ENCODE measurements around the gene RPS6KA2.
"Not testable (repeated sequence)": the region's sequence is repeated elsewhere in the genome, so short reads cannot be mapped to it uniquely, and the experiment has no call there.

The RPS6KA2 gene

DNA sequence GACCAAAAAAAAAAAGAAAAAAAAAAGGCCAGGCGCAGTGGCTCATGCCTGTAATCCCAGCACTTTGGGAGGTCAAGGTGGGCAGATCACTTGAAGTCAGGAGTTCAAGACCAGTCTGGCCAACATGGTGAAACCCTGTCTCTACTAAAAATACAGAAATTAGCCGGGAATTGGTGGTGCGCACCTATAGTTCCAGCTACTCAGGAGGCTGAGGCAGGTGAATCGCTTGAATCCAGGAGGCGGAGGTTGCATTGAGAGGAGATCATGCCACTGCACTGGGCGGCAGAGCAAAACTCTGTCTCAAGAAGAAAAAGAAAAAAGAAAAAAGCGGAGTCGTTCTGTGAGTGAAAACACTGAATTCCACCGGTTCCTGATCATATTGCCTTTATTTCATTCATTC is 240.0 kb downstream of the RPS6KA2 start:
- not testable (repeated sequence) for DNase-seq

- DNase-seq, result no peak
These were observed 240.9 kb downstream of the RPS6KA2 start for GRCh38 chr6:166386111-166386510.

DNA sequence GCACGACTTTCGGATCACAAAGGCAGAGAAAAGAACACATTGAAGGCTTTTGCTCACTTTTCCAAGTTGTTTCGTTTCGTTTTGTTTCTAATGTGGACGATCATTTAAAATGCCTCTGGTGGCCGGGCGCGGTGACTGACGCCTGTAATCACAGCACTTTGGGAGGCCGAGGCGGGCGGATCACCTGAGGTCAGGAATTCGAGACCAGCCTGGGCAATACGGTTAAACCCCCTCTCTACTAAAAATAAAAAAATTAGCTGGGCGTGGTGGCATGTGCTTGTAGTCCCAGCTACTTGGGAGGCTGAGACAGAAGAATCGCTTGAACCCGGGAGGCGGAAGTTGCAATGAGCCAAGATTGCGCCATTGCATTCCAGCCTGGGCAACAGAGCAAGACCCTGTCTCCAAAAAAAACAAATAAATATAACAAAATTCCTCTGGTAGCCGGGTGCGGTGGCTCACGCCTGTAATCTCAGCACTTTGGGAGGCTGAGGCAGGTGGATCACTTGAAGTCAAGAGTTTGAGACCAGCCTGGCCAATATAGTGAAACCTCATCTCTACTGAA is 243.2 kb downstream of the RPS6KA2 start:
- DNase-seq, result not testable (repeated sequence)

DNA sequence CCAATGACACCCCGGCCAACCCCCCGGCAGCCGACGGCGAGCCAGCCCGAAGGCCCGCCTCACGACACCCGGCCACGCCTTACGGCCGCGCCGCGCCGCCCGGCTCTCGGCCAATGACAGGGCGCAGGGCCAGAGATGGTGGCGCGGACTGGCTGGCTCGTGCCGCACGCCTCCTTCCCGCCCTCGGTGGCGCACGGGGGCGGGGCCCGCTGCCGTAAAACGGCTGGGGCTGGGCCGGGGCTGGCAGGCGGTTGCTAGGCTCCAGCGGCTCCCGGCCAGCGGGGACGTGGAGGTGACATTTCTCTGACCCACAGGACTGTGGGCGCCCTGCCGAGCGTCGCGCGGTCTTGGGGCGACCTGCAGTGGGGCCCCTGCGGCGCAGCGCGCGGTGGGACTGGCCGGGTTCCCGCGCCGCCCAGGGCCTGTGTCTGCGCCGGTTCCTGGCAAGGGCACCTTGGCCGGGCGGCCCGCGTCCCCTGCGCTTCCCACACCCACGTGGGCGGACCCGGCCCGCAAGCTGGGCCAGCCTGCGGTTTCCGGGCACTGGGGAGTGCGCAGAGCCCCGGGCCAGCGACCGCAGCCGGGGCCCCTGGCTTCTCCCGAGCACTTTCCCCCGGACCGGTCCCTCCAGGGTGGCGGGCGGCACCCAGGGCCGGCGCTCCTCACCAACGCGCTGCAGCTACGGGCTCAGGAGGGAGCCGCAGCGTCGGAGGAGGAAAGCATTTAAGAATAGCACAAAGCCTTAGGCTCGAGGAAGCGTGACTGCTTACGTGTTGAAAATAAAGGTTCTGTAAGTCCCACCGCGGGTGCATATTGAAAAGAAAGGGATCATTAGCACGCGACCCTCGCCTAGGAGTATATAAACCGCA is 243.9 kb downstream of the RPS6KA2 start, which contains the start of gene MPC1:
TSS of gene MPC1 (minus strand) at position 8 of the 869 bp plus-strand sequence. CDS start 64 bp downstream, outside the sequence.
- DNase-seq, result peak; percentile 91

- DNase-seq, result no peak
These were observed 244.5 kb downstream of the RPS6KA2 start for GRCh38 chr6:166382500-166382932.

DNA sequence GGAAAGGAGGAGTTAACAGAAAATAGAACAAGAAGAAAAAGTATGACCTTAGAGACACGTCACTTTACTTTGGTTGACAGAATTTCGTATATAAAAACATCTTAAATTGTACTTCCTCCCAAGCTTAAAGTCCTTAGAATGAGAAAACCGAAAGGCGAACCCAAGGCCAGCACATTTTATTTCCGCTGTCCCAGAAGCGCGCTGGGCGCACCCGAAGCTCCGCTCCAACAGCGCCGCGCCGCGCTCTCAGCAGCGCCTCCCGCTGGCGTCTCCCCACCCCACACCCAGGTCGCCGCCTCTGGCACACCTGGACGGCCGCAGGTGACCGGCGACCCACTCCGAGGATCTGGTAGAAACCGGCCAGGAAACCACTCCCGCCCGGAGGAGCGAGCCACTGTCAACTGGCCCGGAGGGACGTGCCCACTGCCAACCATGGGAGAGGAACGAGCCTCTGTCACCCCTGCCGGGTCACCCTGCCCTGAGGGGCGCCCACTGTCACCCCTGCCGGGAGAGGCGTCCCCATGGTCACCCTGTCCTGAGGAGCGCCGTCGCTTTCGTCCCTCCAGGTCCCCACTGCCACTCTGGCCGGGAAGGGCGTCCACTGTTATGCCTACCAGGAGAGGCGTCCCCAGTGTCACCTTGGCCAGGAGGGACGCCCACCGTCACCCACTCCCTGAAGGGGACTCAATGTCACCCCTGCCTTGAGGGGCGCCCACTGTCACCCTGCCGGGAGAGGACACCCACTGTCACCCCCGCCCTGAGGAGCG is 245.1 kb downstream of the RPS6KA2 start:
- DNase-seq, result peak; percentile 43

DNA sequence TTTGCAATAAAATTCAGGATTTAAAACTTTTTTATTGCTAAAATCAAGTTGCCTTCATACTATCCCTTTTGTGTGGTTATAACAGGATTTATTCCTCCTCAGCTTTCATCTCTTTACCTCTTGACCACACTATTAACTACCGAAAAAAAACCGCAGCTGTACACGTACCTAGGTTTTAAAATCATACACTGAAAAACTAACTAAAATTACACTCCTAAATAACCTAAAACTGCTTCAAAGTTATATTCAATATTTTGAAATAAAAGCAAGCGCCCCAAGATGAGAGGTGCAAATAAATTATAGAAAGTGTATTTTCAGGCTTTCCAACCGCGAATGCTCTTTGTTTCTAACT is 245.7 kb downstream of the RPS6KA2 start:
- DNase-seq, result no peak

DNA sequence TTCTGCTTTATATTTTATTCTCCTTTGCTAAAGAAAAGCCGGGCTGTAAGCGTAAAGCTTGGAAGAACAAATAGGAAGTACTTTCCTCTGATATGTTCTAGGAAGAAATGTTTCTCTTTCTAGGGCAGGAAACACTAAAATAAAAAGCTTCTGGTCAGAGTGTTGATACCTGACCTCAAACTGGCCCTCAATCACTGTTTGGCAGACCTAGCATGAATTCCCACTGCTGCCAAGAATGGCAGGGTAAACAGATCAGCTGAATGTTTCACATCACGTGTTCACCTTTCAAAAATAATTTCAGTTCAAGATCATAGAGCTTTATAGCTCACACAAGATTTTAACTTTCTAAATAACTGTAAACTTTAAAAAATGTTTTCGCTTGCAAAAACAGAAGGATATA is 247.3 kb downstream of the RPS6KA2 start:
- DNase-seq, result no peak

DNA sequence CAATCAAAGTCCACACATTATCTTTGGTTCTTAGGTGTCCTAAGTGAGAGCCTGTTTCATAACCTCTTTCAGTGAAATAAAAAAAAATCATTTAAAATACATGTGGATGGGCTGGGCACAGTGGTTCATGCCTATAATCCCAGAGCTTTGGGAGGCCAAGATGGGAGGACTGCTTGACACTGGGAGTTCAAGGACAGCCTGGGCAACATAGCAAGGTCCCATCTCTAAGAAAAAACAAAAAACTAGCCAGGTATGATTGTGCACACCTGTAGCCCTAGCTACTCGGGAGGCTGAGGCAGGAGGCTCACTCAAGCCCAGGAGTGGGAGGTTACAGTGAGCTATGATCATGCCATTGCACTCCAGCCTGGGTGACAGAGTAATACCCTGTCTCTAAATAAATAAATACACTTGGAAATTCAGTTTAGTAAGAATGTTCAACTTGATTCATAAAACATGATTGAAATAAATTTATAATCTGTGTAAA is 247.9 kb downstream of the RPS6KA2 start:
- no peak for DNase-seq

DNA sequence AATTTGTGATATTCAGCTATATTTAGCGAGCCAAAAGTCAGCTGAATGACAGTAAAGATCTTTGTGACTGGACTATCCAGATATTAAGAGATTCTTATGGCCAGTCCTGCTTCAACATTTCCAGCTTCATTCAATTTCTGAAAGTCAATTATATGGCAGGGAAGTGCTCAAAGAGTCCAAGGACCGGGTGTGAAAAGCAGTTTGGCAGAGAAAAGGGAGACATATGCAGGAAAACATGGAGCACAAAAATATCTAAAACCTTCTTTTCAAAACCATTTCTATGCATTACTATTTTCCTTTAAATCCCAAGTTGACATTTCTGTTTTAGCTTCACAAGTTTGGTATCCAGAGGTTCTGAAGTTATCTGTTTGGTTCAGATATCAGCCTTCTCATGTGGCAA is 249.3 kb downstream of the RPS6KA2 start:
- no peak for DNase-seq

GRCh38 chr6:166375013-166375412 is 252.0 kb downstream of the RPS6KA2 start:
- DNase-seq, result no peak

GRCh38 chr6:166370489-166370888 is 256.6 kb downstream of the RPS6KA2 start:
- DNase-seq, result no peak

- DNase-seq, result no peak
These were observed 257.3 kb downstream of the RPS6KA2 start for GRCh38 chr6:166369782-166370181.

- no peak for DNase-seq
These were observed 260.1 kb downstream of the RPS6KA2 start for GRCh38 chr6:166366921-166367320.

DNA sequence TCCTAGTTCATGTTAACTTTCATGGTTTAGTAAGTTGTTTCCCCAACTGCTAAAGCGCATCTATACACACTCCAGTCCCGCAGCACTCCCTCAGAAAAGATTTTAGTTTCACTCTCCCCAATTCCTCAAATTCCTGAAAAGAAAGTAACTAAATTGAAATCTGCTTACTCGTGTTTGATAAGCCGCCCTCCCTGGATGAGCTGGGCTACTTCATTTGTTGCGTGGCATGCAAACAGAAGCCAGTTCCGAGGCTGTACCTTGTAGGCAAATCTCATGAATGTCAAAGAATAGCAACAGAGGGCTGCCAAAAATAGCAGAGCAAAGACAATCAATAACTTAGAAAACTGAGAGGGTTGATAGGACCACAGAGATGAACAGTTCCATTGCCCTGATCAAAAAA is 261.2 kb downstream of the RPS6KA2 start:
- DNase-seq, result no peak

DNA sequence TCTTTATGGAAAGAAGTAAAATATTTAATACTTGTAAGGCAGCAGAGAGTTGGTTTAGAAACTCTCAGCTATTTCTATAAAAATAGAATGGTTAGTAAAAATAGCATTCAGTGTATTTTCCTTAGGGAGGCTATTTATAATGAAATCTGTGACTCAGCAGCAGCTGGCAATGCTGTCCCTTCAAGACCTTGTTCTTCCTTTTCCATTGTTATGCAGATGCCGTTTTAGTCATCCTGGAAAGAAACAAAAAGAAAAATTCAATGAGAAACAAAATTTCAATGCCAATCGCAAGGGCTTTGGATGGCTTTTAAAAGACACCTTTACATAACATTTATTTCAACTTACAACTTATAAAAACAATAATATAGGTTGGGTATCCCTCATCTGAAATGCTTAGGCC is 261.8 kb downstream of the RPS6KA2 start:
- no peak for DNase-seq

GRCh38 chr6:166364456-166364855 is 262.6 kb downstream of the RPS6KA2 start:
- DNase-seq, result no peak

GRCh38 chr6:166362427-166362826 is 264.6 kb downstream of the RPS6KA2 start:
- DNase-seq, result not testable (repeated sequence)

DNA sequence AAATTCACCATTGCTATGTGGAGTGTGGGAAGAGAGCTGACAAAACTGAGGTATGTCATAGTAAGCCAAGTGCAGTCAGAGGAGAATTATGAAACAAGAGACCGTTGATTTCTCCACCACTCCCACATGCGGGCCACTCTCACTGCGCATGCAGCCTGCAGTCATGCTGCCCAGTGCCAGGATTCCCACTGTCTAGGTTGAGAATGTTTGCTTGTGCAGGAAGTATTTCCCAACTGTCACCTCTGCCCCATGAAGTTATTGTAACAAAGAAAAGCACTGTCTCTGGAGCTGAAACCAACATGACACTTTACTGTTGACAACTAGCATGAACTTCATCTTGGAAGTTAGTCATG is 266.0 kb downstream of the RPS6KA2 start:
- no peak for DNase-seq

- DNase-seq, result no peak
These were observed 266.6 kb downstream of the RPS6KA2 start for GRCh38 chr6:166360243-166361076.

All from NCI-H1436 (cell line).